GM21367 (cell line): ENCODE data around the gene CNR2.
"Not testable (repeated sequence)": the region's sequence is repeated elsewhere in the genome, so short reads cannot be mapped to it uniquely, and the experiment has no call there.

Experiments
- ATAC-seq: cut with Tn5 transposase; IDR thresholded peaks from one replicate; pipeline ENCODE4 v1.9.1; 2021; ENCODE audit not compliant: unreplicated experiment

CNR2 gene

DNA sequence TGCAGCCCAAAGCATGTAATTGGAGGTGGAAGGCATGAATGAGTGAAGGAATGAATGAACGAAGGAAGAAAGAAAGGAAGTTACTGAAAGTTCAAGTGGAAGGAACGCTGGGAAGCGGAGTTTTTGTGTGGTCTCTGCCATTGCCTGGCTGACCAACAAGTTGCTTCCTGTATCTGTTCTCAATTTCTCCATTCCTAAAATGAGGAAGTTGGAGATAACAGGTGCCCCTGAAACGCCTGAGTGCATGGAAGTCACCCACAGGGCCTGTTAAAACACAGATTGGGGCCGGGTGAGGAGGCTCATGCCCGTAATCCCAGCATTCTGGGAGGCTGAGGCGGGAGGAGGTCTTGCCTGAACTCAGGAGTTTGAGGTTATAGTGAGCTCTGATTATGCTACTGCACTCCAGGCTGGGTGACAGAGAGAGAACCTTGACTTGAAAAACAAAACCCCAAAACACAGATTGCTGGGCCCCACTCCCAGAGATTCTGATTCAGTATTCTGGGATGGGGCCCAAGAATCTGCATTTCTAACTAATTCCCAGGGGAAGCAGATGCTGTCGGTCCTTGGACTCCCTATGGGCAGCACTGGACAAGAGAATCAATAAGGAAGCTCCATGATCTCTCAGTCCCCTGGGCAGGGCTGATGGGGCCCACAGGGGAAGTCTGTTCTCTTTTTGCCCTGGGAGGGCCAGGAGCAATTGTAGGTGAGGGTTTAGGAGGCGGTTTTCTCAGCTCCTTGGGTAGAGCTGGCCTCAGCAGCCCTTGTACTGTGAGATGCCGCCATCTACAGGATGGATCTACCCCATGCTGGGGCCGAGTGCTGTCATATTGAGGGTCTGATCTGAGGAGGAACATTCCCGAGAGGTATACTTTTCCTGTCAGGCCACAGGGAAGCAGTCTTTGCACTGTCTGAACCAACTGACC, 3.3 kb upstream of the CNR2 start:
- ATAC-seq: peak; percentile 38

DNA sequence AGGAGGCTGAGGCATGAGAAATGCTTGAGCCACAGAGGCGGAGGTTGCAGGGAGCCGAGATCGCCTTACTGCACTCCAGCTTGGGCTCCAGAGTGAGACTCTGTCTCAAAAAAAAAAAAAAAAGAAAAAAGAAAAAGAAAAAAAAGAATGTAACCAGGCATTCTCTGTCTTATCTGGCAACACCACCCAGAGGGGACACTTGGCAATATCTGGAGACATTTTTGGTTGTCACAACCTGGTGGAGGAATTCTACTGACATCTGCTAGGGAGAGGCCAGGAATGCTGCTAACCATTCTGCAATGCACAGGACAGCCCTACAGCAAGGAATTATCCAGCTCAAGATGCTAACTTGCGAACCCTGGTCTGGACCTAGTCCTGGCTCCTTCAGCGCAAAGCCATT, 2.3 kb upstream of the CNR2 start:
- no peak for ATAC-seq

DNA sequence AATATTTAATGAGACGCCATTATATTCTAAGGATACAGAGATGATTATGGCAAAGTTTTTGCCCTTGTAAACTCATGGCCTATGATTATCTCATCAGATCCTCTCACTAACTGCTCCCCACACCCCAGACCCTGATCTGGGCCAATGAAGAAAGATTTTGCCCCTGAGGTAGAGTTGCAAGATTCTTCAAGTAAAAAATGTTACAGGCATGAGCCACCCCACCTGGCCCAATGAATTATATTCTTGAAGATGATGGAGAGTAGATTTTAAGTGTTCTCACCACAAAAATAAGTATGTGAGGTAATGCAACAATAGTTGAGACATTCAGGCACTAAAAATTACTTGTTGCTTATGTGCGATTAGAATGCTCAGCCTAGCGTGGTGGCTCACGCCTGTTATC, 1.8 kb upstream of the CNR2 start:
- ATAC-seq: no peak

- no peak for ATAC-seq
Observed at GRCh38 chr1:23911921-23912320, 1.2 kb downstream of the CNR2 start.

DNA sequence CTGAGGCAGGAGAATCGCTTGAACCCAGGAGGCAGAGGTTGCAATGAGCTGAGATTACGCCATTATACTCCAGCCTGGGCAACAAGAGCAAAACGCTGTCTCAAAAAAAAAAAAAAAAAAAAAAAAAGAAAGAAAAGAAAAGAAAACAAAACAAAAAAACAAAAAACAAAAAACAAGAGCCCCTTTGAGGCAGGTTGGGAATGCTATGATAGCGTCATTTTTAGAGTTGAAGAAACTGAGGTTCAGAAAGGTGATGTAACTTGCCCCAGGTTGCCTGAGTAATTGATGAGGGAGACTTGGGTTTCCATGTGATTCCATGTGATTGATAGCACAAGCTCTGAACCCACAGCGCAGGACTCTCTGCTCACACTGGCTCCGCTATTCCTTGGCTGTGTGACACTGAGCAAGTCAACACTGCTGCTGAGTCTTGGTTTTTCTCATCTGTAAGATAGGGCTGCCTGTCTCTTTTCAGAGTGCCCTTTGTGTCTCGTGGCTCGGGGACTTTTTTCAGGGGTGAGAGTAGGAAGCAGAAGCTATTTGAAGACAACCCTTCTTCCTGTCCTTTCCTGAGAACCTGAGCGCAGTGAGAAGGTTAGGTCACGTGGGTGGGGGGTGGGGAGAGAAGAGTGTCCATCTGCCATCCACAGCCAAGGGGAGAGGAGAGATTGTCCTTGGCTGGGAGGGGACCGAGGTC, 2.5 kb downstream of the CNR2 start:
- ATAC-seq: no peak

- no peak for ATAC-seq
Observed at GRCh38 chr1:23910144-23910543, 3.0 kb downstream of the CNR2 start.

DNA sequence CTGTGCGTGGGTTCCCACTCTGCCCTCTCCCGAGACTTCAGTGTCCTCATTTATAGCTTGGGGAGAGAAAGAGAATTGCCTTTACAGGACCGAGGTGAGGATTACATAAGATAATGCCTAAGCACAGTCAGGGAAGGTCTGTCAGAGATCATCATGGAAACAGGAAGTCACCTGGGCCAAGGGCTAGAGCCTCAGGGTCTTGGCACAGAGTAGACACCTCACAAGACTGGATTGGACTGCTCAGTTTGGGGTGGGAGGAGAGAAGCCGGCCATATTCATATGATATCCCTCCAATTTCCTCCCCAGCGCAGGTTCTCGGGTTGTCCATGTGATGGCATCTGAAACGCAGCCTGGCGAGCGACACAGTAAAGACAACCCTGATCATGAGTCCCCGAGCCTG, 3.8 kb downstream of the CNR2 start:
- no peak for ATAC-seq

DNA sequence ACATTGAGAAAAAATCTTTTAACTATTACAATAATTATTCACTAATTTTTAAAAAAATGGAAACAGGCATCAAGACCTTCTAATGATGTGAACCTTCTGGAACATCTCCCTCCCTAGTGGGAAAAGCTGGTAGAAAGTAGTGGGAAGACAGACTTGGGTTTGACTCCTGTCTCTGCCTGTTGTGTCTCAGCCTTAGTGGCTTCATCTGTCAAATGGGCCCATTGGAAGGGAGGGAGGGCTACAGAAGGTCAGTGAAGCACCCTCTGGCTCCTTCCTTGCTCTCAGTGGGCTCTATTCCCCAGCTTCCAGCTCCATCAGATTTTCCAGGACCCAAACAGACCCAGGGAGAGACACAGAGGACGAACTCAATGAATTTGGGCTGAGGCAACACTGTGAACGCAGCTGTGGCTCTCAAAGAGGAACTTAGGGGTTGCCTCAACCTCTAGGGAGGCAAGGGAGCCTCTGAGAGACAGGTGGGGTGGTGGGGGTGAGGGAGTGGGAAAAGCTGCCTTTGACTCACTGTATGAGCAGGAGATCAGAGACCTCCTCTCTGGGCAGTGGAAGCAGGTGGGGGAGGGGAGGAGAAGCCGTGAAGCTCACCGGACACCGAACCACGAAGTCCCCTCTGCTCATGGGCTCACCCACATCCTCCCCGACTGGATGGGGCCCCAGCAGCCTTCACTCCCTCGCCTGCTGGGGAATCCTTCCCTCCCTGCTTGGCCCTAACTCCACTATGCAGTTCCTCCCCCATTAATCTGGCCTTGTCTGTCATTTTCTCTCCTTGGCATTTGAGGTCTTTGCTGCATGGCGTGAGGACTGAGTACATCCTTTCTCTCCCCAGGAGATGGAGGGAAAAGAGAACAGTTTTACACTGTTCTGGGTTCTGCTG, 4.5 kb downstream of the CNR2 start:
- no peak for ATAC-seq

- ATAC-seq: no peak
Observed at GRCh38 chr1:23906731-23907130, 6.4 kb downstream of the CNR2 start.

- no peak for ATAC-seq
Observed at GRCh38 chr1:23905461-23906025, 7.6 kb downstream of the CNR2 start.

GRCh38 chr1:23904748-23905357, 8.3 kb downstream of the CNR2 start:
- ATAC-seq: no peak

DNA sequence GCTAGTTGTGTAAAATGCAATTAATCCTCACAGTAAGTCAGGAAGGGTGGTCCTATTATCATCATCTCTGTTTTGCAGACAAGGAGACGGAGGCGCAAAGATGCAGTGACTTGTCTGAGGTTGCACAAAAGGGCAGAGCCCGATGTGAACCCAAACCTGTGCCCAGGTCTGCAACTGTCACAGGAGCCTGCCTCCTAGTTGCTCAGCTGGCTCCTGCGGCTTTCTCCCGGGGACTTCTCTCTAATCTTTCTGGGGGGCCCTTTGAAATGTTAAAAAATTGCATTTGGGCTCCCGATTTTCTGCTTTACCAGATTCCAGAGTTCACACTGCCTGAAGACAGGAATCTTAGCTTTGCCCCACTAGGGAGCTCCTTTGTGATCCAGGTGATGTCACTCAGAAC, 9.4 kb downstream of the CNR2 start:
- no peak for ATAC-seq

GRCh38 chr1:23902321-23903278, 10.6 kb downstream of the CNR2 start:
- no peak for ATAC-seq

DNA sequence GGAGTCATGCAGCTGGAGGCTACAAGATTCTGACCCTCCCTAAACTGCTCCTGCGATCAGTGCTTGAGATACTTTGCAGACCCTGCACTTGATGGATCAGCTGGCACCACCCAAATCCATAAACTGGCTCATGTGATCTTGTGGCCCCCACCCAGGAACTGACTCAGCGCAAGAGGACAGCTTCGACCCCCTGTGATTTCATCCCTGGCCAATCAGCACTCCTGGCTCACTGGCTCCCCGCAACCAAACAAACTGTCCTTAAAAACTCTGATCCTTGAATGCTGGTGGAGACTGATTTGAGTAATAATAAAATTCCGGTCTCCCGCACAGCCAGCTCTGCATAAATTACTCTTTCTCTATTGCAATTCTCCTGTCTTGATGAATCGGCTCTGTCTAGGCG, 13.1 kb downstream of the CNR2 start:
- ATAC-seq: not testable (repeated sequence)

GRCh38 chr1:23899070-23899469, 14.1 kb downstream of the CNR2 start:
- ATAC-seq: no peak

- ATAC-seq: no peak
Observed at GRCh38 chr1:23897083-23897482, 16.1 kb downstream of the CNR2 start.

GRCh38 chr1:23896491-23896890, 16.7 kb downstream of the CNR2 start:
- ATAC-seq: no peak

GRCh38 chr1:23895993-23896392, 17.2 kb downstream of the CNR2 start:
- ATAC-seq: no peak

- no peak for ATAC-seq
Observed at GRCh38 chr1:23895082-23895481, 18.1 kb downstream of the CNR2 start.
